ENCODE results near the gene CCDC91.
"Not testable (repeated sequence)": the region's sequence is repeated elsewhere in the genome, so short reads cannot be mapped to it uniquely, and the experiment has no call there.

CCDC91 gene

DNA sequence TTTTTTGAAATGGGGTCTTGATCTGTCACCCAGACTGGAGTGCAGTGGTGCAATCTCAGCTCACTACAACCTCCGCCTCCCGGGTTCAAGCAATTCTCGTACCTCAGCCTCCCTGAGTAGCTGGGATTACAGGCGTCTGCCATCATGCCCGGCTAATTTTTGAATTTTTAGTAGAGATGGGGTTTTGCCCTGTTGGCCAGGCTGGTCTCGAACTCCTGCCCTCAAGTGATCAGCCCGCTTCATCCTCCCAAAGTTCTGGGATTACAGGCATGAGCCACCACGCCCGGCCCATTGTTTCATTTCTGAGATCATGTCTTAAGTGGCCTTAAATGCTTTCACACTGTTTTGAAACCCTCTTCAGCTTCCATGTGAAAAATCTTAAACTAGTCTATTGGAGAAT, 281.5 kb downstream of the CCDC91 start:
- DNase-seq, result not testable (repeated sequence)

DNA sequence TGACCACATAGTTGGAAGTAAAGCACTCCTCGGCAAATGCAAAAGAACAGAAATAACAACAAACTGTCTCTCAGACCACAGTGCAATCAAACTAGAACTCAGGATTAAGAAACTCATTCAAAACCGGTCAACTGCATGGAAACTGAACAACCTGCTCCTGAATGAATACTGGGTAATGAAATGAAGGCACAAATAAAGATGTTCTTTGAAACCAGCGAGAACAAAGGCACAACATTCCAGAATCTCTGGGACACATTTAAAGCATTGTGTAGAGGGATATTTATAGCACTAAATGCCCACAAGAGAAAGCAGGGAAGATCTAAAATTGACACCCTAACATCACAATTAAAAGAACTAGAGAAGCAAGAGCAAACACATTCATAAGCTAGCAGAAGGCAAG, 285.9 kb downstream of the CCDC91 start:
- DNase-seq, result not testable (repeated sequence)

DNA sequence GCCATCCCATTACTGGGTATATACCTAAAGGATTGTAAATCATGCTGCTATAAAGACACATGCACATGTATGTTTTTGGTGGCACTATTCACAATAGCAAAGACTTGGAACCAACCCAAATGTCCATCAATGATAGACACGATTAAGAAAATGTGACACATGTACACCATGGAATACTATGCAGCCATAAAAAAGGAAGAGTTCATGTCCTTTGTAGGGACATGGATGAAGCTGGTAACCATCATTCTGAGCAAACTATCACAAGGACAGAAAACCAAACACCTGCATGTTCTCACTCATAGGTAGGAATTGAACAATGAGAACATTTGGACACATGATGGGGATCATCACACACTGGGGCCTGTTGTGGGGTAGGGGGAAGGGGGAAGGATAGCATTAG, 288.8 kb downstream of the CCDC91 start:
- DNase-seq, result not testable (repeated sequence)

DNA sequence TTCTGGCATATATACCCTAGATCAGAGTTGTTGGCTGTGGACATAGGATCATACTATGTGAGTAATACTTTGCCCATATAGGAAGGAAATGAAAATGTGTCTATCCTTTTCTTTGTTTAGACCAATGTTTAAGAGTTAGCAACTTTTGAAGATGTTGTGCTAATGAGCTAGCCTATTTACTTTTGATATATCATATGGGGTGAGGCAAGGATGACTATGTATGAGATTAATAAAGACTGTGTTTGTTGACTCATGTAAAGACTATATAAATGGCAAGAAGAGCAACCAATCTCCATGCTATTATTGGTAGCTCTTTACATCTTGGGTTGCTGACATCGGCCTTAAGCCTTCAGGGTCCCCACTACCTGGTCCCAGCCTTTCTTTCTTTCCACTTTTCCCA, 289.4 kb downstream of the CCDC91 start:
- no peak for DNase-seq

DNA sequence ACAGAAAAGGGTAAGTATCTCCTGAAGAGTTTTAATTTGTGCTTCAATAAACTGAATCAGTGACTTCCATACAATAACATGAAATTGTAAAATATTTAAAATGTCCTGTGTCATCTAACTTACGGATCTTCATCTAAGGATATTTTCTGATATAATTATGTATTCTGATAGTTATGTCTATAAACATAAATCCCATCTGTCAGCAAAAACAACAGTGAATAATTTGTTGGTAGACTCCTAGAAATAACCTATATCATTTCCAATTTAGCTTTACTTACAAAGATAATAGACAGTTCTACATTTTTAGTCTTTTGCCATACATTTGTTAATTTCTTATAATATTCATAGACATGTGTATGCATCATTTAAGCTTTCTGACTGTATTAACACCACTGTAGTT, 293.9 kb downstream of the CCDC91 start:
- no peak for DNase-seq

DNA sequence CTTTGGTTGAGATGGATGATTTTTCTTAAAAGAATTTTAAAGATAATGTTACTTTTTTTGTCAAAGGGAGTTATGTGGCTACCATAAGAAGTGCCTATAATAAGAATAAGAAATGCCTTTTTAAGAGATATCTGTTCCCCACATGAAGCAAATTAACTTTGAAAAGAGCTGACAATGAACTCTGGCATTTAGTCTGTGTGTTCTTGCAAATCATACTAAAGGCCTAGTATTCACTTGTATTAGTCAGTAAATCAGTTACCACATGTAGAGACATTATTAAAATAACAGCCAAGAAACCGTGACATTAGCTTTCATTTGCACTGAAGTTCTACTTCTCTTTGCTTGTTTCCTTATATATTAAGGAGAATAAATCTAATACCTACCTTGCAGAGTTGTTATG, 296.3 kb downstream of the CCDC91 start:
- no peak for DNase-seq

DNA sequence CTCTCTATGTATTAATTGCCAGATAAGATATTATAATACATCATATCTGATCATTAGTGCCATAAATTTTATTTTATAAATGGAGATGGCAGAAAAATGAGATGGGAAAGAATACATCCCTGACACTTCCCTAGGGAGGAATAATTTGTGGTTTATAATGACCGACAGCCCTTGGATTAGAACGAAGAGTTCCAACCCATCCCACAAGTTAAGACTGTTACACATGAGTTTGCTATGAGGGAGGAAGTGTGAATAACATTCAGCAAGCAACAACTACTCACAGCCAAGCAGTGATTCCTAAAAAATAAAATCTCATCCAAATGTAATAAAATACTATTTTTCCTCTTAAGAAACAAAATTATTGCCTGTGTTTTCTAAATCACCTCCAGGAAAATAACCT, 299.0 kb downstream of the CCDC91 start:
- DNase-seq, result no peak

DNA sequence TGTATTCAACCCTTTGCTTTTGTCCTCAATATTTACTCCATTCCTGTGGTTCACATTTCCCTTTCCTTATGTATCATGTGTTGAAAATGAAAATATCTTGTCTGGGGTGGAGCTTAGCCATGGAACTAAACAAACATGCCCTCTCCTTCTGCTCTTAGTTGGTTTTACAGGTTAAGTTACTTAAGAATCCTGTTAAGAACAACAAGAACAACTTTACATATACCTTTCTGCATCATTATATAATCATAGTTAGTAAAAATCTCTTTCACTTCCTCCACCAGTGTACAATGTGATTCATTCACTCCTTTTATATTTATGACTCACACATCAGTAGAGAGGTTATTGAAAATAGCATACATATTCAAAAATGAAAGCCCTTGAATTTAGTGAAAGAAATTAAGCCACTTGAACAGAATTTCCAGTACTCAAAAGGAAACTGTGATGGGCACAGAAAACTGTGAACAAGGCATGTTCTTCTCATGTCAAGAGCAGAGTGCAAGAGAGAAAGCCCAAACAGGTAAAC, 307.7 kb downstream of the CCDC91 start:
- no peak for DNase-seq

DNA sequence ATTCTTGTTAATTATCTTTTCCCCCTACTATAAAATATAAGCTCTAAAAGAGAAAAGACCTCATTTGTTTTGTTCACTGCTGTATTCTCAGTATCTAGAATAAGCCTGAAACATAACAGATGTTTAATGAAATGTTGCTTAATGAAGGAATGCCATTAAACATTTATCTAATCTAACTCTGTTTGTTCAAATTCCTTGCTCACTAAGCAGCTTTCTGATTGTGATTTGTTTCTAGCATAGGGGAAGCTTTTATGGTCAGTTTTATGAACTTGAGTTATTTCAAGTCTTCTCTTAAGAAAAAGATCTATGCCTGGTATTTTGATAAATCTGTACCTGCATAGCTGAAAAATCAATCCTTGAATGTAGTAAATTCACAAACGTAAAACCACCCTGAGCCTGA, 308.6 kb downstream of the CCDC91 start:
- no peak for DNase-seq

DNA sequence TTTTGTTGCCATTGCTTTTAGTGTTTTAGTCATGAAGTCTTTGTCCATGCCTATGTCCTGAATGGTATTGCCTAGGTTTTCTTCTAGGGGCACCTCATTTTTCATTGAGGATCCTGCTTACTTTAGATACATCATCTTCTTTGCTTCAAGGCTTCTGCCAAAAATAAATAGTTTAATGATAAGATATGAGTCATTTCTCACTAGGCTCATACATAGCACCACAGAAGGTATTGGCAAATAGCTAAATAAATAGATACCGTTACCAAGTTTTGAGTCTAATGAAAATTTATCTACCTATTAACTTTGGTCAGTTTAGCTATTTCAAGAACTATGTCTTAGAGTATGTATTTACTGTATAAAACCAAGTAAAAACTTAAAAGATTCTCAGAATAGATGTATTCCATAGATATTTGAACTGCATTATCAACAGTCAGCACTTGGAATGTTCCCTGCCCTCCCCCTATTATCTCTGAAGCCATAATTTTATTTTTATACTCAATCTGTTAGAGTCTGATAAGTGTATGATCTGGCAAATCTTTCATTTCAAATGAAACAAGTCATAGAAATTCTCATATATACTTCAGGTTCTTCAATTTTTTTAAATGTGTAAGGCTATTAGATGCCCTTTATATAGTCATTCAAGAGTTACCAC, 310.2 kb downstream of the CCDC91 start:
- DNase-seq, result no peak

DNA sequence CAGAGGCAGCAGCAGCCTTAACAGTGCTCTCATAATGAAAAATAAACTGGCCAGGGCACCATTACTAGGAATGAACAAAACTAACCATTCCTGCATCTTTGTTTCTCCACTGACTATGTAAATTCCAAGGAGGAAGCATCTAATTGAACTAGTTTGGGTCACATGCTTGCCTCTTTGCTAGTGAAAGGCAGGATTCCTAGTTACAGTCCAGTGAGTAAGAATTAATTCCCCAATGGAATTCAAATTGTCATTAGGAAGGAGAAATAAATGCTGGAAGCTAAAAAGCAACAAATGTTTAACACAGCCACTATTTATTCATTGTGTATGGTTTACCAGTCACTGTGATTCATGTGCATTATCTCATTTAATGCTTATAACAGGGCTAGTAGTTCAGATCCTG, 316.0 kb downstream of the CCDC91 start:
- no peak for DNase-seq

DNA sequence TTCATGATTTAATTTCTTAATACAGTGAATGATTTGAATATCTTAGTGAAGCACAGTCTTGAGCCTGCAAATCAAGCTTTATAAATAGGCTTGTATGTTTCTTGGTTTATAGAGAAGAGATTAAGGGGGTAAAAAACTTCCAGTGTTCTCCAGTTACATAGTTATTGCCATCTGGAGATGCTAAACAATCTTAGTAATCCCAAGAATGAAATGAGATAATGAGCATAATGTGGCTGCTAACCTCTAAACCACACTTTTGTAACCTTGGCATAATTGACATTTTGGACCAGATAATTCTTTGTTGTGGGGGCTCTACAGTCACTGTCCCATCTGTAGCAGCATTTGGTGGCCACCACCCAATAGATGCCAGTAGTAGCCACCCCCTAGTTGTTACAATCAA, 316.8 kb downstream of the CCDC91 start:
- DNase-seq, result no peak

DNA sequence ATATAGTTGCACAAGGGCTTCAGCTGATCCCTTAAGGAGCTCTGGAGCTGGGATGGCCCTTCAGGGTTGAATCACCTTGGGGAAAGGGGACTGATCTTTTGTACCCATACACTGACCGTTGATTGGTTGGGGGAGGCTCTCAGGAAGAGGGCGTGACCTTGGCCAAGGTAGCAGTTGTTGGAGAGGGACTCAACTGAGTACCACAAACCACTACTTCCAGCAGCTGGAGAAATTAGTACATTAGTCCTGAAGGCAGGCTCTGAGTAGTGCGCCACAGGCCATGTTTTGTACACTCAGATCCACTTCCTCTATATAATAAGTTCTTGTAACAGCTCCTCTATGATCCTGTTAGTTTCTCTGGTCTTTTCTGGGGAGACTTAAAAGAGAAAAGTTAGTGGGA, 317.6 kb downstream of the CCDC91 start:
- no peak for DNase-seq

DNA sequence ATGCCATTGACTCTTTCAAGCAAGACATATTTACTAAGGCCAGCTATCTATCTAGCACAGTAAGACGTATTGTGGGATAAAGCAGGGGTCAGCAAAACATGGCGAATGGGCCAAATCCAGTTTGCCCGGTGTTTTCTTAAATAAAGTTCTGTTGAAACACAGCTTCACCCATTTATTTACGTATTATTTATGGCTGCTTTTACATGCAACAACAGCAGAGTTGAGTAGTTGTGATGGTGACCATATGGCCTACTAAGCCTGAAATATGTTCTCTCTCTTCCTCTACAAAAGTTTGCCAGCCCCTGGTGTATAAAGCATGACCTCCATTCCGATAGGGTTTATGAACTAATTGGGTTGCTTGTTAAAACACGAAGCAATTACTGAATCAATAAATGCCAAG, 322.1 kb downstream of the CCDC91 start:
- DNase-seq, result no peak

DNA sequence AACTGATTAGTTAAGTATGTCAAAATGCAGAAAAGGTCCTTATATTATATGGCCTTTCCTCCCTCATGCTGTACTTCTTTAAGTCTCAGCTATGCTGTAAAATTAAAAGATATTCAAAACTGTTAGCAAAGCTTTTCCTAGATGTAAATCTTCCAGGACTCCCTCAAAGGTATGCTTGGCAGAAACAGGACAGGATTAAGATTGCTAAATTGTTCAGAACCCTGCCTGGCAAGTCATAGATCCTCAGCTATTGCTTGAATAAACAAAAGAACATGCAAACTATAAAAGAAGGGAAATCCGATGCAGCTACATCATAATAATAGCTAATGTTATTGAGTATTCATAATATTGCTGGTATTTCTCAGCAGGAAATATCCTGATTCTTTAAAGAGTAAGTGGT, 322.6 kb downstream of the CCDC91 start:
- DNase-seq, result no peak

DNA sequence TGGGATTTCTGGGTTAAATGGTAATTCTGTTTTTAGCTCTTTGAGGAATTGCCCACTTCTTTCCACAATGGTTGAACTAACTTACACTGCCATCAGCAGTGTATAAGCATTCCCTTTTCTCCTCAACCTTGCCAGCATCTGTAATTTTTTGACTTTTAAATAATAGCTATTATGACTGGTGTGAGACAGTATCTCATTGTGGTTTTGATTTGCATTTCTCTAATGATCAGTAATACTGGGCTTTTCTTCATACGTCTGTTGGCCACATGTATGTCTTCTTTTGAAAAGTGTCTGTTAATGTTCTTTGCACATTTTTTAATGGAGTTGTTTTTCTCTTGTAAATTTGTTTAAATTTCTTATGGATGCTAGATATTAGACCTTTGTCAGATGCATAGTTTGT, 323.7 kb downstream of the CCDC91 start:
- no peak for DNase-seq

DNA sequence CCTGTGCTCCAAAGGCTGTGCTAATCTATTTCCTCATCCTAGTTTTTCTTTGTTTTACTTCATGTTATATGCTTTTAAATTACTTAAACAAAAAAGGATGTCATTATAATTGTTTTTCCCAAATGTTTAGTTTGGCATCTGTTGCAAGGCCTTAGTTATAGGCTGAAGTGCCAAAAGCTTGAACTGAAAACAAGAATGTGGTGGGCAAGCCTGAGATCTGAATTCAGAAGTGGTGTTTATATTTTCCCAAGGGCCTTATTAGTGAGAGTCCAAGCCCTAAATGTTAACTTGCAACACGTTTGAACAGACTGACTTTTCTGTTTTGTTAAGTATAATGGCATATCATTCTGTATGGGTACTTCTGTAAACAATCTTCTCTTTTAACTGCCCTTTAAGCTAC, 326.8 kb downstream of the CCDC91 start:
- no peak for DNase-seq

DNA sequence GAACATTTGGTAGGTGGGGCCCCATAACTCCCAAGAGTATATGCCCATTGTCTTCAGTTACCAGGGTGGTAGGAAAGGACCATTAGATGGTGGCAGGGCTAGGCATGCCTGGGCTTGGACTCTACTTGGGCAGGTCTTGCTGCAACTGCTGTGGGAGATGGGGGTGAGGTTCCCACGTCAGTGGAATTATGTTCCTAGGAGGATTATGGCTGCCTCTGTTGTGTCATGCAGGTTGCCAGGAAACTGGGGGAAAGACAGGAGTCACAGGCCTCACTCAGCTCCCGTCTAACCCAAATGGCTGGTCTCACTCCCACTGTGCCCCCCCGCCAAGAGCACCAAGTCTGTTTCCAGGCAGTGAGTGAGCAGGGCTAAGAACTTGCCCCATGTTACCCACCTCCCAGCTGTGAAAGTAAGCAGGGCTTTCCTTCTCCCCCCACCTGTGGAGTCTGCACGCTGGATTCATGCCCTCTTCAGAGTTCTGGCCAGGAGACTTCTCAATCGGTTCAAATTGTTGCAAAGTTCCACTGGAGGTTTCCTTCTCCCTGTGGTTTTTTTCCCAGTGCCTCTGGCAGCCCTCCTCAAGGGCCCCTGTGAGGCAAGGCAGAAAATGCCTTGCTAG, 337.5 kb downstream of the CCDC91 start:
- no peak for DNase-seq

DNA sequence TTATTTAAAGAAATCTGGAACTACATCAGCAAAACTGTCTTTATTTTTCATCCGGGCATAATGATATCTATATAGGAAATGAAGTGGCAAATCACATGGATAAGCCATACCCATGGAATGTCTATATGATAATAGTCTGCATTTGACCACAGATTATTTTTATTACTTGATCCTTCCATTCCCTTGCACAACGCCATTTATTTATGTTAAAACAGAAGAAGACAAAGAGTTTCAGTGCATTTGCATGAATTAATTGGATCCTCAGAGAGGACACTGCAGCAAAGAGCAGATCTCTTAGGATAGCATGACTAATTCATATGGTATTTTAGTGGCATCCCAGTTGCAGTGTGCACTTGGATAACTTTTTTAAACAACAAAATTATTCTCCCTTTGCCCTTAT, 345.0 kb downstream of the CCDC91 start:
- no peak for DNase-seq

DNA sequence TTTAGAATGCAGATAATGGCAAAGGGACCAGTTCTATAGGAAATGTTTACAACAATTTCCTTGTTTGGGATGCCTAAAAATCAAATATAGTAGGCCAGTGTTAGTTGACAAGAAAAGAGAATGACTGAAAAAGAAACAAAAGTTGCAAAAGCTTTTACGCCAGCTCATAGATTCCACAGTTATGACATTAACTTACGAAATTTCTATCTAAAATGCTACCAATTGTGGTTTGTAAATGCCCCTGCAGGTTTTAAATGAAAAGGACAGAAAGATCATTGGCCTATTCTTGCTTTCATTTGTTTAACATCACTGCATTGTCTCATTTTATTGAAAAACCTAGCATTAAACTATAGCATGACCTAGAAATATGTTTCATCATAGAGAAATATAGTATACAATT, 345.8 kb downstream of the CCDC91 start:
- no peak for DNase-seq

DNA sequence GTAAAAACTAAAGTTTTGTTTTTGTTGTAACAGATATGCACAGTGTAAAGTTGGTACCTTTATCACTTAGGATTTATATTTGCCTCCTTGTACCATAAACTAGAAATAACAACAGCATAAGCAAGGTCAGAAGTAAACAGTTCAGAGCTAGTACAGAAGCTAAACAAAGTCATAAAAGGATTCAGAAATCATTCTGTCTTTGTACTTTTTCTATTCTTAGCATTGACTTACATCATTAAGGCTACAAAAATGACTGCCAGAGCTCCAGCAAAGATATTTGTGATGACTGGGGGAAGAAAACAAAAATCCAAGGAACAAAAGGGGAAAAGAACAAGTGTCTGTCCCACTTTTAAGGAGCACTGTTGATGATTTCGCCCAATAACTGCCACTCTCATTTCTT, 347.2 kb downstream of the CCDC91 start:
- no peak for DNase-seq

DNA sequence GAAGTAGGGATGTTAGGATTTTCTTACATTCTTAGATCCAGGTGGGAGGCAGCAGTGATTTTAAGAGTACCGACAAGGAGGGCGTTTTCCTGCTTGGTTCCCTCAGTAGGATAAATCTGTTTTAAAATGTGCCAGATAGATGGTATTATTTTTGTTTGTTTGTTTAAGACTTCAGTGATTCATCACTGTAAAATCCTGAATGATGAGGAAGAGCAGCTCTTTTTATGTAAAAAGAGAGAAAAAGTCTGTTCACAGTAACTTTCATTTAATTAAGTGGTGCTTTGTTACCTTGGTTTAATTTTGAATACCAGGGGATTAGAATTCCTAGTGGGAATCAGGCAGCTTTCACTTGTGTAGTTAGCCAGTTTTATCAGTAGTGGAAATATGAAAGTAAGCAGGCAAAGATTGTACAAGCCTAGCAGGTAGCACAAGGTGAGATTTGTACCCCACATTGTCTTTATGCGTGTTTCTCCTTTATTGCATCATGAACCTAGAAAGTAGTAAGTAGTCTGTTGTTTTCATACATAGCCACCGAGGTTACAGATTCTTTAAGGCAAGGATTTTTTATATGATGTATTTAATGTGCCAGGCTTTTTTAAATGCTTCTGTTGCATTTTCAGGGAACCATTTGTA, 349.6 kb downstream of the CCDC91 start:
- no peak for DNase-seq

DNA sequence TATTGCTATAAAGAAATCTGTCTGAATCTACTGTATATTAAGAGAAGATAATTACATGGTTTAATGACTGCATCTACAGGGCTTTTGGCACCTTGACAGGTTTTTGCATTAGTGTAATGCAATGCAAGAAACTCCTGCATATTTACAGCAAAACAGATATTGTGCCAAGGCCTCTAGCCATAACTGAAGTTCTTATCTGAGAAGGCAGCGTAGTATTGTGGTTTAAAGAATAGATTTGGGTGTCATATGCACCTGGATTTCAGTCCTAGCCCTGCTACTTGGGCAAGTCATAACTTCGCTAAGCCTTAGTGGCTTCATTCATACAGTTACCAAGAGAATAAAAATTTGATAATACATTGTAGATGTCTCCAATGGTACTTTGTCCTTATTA, 350.1 kb downstream of the CCDC91 start:
- DNase-seq, result no peak

All from femur (tissue), 1 donor.